Prostate gland (tissue), 2 donors: ENCODE measurements around the gene DNMT3A. TPM values are rescaled to one million over a fixed set of nuclear protein-coding genes. Genes with fewer than 3 reads are reported as not detected.

Experiments used
- DNase-seq: peaks from one replicate; pipeline ENCODE4 v3.0.0-alpha.2; 2019; ENCODE audit warnings: low spot score
- H3K27ac ChIP-seq, 2 donors: fragments of 200-600 bp; sonication (generic); 2 replicates each; pipeline ENCODE4 v1.5.1; 2017 to 2019
- H3K27me3 ChIP-seq: fragments of 200-600 bp; sonication (generic); replicated peaks from 2 replicates; pipeline ENCODE4 v1.5.1; 2019; ENCODE audit not compliant: insufficient read depth
- H3K36me3 ChIP-seq, 2 donors: fragments of 200-600 bp; sonication (generic); 1 replicate in 1 of 2; 2 replicates in 1 of 2; pipeline versions ENCODE4 v1.5.1 to v1.8.1; 2017 to 2019
- H3K4me1 ChIP-seq: fragments of 200-600 bp; sonication (generic); replicated peaks from 2 replicates; pipeline ENCODE4 v1.5.1; 2019
- H3K4me3 ChIP-seq, 2 donors: fragments of 200-600 bp; sonication (generic); 2 replicates each; pipeline ENCODE4 v1.5.1; 2017 to 2019
- H3K9me3 ChIP-seq: fragments of 200-600 bp; sonication (generic); 2 replicates; pipeline ENCODE4 v1.5.1; 2017
- POLR2A ChIP-seq: fragments of 450-650 bp; IDR thresholded peaks from one replicate; pipeline ENCODE4 v1.6.1; 2016; ENCODE audit warnings: antibody characterized with exemption, mild to moderate bottlenecking
- POLR2AphosphoS5 ChIP-seq: sonication (generic); formaldehyde crosslinking; IDR thresholded peaks from one replicate; pipeline ENCODE4 v1.6.1; 2017; ENCODE audit warnings: antibody characterized with exemption
- WGBS: methylation state at CpG from one replicate; pipeline ENCODE4 v1.1.5; 2018; 5-methylcytosine and 5-hydroxymethylcytosine counted together
- intact Hi-C: fragments of 100-400 bp; cut with DNase I; formaldehyde crosslinking; loops from one replicate; pipeline ENCODE4 v1.14.2; 2022
- total RNA-seq, 2 donors: library from RNA; depleted of rRNA; stranded (reverse); fragments of >200 nt; gene quantifications; one replicate each; pipeline ENCODE4 v1.1.0, GENCODE V29; 2016
- TF ChIP-seq, protein P1 (sequence below), 4 experiments: fragments of 200-600 bp in 2 of 4; fragments of 450-650 bp in 2 of 4; sonication (generic) in 2 of 4; IDR thresholded peaks; 1 replicate in 3 of 4; 2 replicates in 1 of 4; pipeline ENCODE4 v1.5.1; 2016 to 2019; ENCODE audit warnings: antibody characterized with exemption in 4 of 4, mild to moderate bottlenecking in 2 of 4, moderate library complexity in 2 of 4

DNMT3A gene
- total RNA-seq, 2 donors from 2014 or later: 8.7 to 28.2 TPM

DNA sequence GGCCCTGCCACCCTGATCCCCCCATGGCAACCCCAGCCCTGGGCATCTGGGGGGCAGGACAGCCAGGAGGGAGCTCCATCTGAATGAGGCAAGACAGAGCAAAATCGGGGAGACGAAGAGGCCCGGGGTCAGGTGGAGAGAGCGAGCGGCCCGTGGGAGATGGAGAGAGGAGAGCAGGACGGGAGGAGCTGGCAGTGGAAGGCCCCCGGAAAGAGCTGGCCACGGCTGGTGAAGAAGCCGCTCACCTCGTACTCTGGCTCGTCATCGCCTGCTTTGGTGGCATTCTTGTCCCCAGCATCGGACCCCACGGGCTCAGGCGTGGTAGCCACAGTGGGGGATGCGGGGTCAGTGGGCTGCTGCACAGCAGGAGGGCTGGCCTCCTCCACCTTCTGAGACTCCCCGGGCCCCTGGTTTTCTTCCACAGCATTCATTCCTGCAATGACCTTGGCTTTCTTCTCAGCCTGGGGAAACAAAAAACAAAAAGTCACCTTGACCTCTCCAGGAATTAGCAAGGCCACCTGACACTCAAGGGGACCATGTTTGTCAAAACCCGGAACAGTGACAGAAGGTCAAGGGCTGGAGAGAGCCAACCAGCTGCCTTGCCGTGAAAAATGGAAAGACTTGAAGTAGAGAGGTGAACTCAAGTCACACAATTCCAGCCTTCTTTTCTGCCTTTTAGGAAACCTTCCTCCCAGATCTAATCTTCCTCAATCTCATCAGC, 93.8 kb downstream of the DNMT3A start:
- Histone ChIP-seq H3K4me3 (no peak overlapping the region), H3K36me3 (peaks cover 16 to 37% of the 10 kb centered on the region in 2 donors), H3K4me1 (peaks cover 6% of the 10 kb centered on the region), H3K27me3 (no peaks in the 10 kb centered on the region), H3K27ac (no peak overlapping the region), H3K9me3 (no peaks in the 10 kb centered on the region)
- TF ChIP-seq POLR2AphosphoS5 (no peak), POLR2A (no peak)
- TF ChIP-seq, protein P1, sequence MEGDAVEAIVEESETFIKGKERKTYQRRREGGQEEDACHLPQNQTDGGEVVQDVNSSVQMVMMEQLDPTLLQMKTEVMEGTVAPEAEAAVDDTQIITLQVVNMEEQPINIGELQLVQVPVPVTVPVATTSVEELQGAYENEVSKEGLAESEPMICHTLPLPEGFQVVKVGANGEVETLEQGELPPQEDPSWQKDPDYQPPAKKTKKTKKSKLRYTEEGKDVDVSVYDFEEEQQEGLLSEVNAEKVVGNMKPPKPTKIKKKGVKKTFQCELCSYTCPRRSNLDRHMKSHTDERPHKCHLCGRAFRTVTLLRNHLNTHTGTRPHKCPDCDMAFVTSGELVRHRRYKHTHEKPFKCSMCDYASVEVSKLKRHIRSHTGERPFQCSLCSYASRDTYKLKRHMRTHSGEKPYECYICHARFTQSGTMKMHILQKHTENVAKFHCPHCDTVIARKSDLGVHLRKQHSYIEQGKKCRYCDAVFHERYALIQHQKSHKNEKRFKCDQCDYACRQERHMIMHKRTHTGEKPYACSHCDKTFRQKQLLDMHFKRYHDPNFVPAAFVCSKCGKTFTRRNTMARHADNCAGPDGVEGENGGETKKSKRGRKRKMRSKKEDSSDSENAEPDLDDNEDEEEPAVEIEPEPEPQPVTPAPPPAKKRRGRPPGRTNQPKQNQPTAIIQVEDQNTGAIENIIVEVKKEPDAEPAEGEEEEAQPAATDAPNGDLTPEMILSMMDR (IDR thresholded peaks at IDR 0.05): no peak
- no peak for DNase-seq
- intact Hi-C loops: no loop called here
- 92% methylated on average over 20 of the region's 20 CpGs for WGBS

DNA sequence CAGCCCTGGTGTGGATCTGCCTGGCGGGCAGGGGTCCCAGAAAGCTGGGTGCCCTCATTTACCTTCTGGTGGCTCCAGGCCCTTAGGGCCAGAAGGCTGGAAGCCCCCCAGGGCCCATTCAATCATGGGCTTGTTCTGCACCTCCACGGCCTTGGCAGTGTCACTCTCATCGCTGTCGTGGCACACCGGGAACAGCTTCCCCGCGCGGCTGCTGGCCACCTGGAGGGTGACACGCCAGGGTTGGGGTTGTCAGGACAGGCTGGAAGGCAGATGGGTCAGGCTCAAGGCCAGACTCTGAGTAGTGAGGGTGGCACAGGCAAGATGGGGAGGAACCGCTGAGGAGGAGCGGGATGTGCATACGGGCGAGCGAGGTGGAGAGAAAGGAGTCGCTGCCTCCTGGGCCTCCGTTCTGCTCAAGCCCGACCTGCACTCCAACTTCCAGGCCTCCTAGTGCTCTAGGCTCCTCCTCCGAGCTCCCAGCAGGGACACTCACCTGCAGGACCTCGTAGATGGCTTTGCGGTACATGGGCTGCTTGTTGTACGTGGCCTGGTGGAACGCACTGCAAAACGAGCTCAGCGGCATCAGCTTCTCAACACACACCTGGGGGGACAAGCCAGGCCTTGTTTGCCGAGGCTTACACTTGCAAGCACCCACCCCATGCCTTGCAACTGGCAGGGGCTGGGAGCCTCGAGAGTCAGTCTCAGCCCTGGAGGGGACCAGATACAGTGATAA, 95.0 kb downstream of the DNMT3A start:
- WGBS: 91% methylated on average over 26 of the region's 26 CpGs
- Histone ChIP-seq H3K27me3 (no peaks in the 10 kb centered on the region), H3K4me1 (peaks cover 4% of the 10 kb centered on the region), H3K27ac (no peak overlapping the region), H3K36me3 (peaks cover 16 to 37% of the 10 kb centered on the region in 2 donors), H3K4me3 (no peak overlapping the region), H3K9me3 (no peaks in the 10 kb centered on the region)
- no peak for DNase-seq
- intact Hi-C loops: no loop called here
- TF ChIP-seq POLR2AphosphoS5 (no peak), POLR2A (no peak)
- TF ChIP-seq, protein P1 (IDR thresholded peaks at IDR 0.05): no peak

DNA sequence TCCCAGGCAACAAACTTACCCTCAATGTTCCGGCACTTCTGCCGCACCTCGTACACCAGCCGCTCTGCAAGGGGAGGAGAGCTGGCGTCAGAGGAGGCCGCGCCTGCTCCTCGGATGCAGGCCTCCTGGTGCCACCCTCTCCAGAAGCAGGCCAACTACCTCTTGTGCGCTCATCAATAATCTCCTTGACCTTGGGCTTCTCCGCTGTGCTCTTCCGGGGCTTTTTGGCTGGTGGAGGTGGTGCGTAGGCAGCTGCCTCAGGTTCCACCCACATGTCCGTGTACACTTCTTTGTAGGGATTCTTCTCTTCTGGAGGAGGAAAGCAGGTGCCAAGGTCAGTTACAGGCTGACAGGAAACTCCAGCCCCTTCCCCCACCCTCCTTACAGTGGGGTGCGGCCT, 95.7 kb downstream of the DNMT3A start:
- no peak overlapping the region for H3K27ac ChIP-seq
- H3K4me1 ChIP-seq: no peaks in the 10 kb centered on the region
- no peak overlapping the region for H3K4me3 ChIP-seq
- TF ChIP-seq POLR2AphosphoS5 (no peak), POLR2A (no peak)
- TF ChIP-seq, protein P1 (IDR thresholded peaks at IDR 0.05): no peak
- peaks cover 16 to 37% of the 10 kb centered on the region in 2 donors for H3K36me3 ChIP-seq
- no peak for DNase-seq
- H3K9me3 ChIP-seq: no peaks in the 10 kb centered on the region
- WGBS: 88% methylated on average over 14 of the region's 14 CpGs
- intact Hi-C loops: no loop called here
- no peaks in the 10 kb centered on the region for H3K27me3 ChIP-seq

GRCh38 chr2:25245141-25245540, 96.6 kb downstream of the DNMT3A start:
- Histone ChIP-seq H3K4me1 (no peaks in the 10 kb centered on the region), H3K9me3 (no peaks in the 10 kb centered on the region), H3K4me3 (no peak overlapping the region), H3K27ac (no peak overlapping the region), H3K36me3 (peaks cover 16 to 43% of the 10 kb centered on the region in 2 donors), H3K27me3 (no peaks in the 10 kb centered on the region)
- TF ChIP-seq POLR2AphosphoS5: no peak
- TF ChIP-seq POLR2A: no peak
- TF ChIP-seq, protein P1 (IDR thresholded peaks at IDR 0.05): no peak
- intact Hi-C loops: no loop called here
- DNase-seq: no peak
- WGBS: 90% methylated on average over 14 of the region's 14 CpGs
